Choroid plexus epithelial cell (primary cell): ENCODE measurements around the gene BTG2.
A peak's percentile ranks its signal among the peaks of the same experiment; 100 is the strongest.

Experiments used
- DNase-seq: peaks from one replicate; pipeline ENCODE4 v3.0.0-alpha.2; 2010; ENCODE audit warnings: low read depth
- H3K4me3 ChIP-seq: 2 replicates; pipeline ENCODE4 v1.5.1; 2011; ENCODE audit warnings: low read depth, mild to moderate bottlenecking, control low read depth, low read length, moderate library complexity
- CTCF ChIP-seq: conservative IDR thresholded peaks from 2 replicates; pipeline ENCODE4 v1.5.1; 2011; ENCODE audit warnings: low read depth, mild to moderate bottlenecking, control low read depth, inconsistent platforms, low read length, moderate library complexity

Gene BTG2

GRCh38 chr1:203273206-203273868 is 32.0 kb upstream of the BTG2 start:
- DNase-seq: peak; percentile 80
- peak overlapping the region; percentile 37 for H3K4me3 ChIP-seq
- TF ChIP-seq CTCF: peak; percentile 92

DNA sequence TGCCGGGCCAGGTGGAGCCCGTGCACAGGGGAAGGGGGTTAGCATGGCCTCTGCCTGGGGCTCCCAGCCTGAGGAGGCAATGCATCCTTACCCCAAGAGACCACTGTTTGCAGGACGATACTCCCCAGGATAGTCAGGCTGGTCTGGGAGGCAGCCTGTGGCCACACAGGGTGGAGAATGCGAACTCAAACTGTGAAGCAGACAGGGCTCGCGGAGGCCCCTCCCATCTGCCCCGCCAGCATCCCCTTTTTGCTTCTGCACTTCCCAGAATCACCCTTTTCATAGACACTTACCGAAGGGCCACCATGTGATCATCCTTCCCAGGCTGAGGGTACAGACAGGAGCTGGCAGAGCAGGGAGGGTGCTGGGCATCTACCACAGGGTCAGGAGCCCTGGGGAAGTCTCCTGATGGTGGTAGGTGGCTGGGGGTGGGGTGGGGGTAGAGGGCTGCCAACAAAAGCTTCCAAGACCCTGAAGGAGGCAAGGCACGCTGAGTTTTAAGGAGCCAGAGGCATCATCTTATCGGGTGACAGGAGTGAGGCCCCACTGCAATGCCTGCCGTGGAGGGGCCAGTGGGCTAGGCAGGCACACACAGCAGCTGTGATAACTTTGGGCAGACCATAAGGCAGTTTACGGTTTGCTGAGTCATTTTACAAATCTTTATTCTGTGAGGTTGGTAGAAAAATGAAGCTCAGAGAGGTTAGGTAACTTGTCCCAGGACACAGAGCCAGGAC is 31.3 kb upstream of the BTG2 start:
- TF ChIP-seq CTCF: no peak
- no peak for DNase-seq
- H3K4me3 ChIP-seq: no peak overlapping the region

GRCh38 chr1:203274603-203275381 is 30.5 kb upstream of the BTG2 start:
- H3K4me3 ChIP-seq: no peak overlapping the region
- no peak for DNase-seq
- TF ChIP-seq CTCF: no peak

GRCh38 chr1:203275656-203276272 is 29.6 kb upstream of the BTG2 start:
- DNase-seq: no peak
- no peak overlapping the region for H3K4me3 ChIP-seq
- no peak for TF ChIP-seq CTCF

DNA sequence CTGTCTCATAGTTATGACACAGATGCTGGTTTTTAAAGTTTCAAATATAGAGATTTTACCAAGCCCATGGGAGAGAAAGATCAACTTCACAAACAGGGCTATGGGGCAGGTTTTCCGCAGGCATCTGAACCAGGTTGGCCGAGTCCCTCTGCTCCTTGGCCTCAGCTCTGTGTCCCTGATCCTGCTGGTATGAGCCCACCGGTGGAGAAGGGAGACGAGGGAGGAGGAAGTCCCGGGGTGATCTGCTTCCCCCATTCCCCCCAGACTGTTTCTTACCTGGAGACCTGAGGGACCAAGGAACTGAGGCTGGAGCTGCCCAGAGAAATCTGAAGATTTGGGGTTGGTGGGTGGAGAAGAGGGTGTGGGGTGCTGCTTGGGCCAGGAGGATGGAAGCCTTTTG is 28.9 kb upstream of the BTG2 start:
- TF ChIP-seq CTCF: no peak
- no peak overlapping the region for H3K4me3 ChIP-seq
- no peak for DNase-seq

- DNase-seq: no peak
- TF ChIP-seq CTCF: no peak
- no peak overlapping the region for H3K4me3 ChIP-seq
Observed at GRCh38 chr1:203276916-203277545, 28.3 kb upstream of the BTG2 start.
